GM19324 (cell line): Measurements from ENCODE around the gene GET3.
A peak's percentile ranks its signal among the peaks of the same experiment; 100 is the strongest.
"Not testable (repeated sequence)": the region's sequence is repeated elsewhere in the genome, so short reads cannot be mapped to it uniquely, and the experiment has no call there.

Experiments
- ATAC-seq: cut with Tn5 transposase; IDR thresholded peaks from one replicate; pipeline ENCODE4 v1.9.1; 2021; ENCODE audit warnings: mild to moderate bottlenecking, moderate library complexity; ENCODE audit not compliant: unreplicated experiment, low FRiP score

The GET3 gene

GRCh38 chr19:12736995-12737834, at the start of gene GET3:
GET3 (plus strand) TSS chr19:12737497; CDS start chr19:12737506, 9 bp downstream.
- peak; percentile 68 for ATAC-seq

DNA sequence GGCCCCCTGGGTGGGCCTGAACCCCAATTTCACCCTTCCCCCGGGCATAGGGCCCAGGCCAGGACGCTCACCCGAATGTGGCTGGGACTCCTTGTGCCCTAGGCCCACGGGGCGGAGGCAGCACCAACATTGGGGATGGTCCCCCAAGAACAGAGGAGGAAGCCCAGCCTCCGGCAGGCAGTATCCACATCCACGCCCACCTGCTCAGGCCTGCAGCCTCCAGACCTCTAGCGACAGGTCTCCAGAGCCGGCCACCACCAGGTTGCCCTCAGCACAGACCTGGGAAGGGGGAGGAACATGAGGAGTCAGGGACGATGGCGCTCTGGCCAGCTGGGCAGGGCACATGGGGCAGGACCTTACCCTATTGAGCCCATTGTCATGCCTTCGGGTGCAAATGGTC, 48.3 kb upstream of the GET3 start:
- ATAC-seq = no peak

DNA sequence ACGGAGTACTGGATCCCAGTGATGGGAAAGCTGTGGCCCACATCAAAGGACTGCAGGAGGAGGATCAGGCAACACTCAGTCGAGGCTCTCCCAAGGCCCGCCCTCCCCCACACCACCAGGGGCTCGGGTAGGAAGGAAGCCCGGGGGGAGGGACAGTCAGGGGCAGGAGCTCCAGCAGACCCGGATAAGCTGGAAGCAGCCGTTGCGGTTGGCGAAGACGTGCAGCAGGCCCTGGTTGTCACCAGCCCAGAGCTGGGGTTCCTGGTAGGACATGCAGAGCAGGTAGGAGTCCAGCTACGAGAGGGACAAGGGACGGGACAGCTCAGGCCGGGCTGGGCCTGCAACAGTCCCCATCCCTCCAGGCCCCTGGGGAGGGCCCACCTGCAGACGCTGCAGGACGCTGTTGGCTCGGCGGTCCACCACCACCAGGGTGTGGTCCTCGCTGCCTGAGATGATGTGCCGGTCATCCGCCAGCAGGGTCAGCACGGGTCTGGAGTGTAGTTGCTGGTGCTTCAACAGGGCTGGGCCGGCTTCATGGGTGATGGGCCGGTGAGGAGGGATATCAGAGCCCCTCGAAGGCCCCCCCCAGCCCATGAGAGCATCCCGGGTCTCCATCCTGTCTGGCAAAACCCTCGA, 47.6 kb upstream of the GET3 start:
- ATAC-seq = no peak

DNA sequence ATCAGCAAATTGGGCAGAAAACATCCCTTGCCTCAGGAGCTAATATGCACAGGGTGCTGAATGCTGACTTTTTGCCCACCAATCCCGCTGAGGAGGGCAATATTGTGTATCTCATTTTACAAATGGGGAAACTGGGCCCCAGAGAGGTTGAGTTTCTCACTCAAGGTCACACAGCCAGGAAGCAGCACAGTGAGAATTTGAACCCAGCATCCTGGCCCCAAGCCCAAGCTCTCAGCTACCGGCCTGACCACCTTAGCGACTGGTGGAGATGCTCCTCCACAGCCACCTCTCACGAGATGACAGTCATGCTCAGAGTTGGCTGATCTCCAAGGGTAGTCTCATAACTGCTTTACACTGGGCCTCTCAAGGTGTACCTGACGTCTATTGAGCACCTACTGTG, 44.3 kb upstream of the GET3 start:
- ATAC-seq = no peak

GRCh38 chr19:12694641-12695040, 42.7 kb upstream of the GET3 start:
- no peak for ATAC-seq

DNA sequence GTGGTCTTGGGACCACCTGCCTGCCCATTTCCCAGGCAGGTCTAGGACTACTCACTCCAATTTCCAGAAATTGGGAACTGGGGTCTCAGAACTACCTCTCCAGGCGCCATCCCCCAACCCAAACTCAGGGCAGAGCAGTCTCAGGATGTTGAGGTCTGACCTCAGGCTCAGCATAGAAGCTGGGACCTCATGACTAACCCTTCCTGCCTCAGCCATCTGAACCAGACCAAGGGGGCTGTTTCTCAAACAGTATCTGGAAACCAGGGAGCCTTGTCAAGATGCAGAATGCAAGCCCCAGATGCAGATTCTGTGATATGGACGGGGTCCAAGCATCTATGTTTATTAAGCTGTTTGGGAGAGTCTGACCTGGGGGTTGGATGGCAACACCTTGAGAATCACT, 42.2 kb upstream of the GET3 start:
- ATAC-seq = no peak

- ATAC-seq = no peak
Observed at GRCh38 chr19:12695514-12695913, 41.8 kb upstream of the GET3 start.

DNA sequence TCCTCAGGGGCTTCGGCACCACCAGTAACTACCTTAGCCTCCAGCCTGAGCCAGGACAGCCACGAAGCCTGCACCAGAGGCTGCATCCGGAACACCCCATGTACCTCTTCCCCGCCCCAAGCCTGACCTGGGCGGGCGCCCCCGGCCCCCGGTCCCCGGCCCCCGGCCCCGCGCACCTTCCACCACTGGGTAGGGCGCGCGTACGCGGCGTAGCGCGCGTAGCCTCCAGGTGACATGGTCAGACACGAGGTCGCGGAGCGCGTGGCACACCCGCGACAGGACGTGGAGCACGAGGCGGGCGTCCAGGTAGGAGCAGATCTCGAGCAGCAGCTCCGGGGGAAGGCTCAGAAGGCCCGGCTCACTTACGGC, 41.3 kb upstream of the GET3 start:
- ATAC-seq = peak; percentile 9

GRCh38 chr19:12696366-12697335, 40.6 kb upstream of the GET3 start, which contains the start of gene FBXW9:
FBXW9 (minus strand) TSS chr19:12696631; CDS start chr19:12696581, 50 bp downstream.
- peak; percentile 86 for ATAC-seq

DNA sequence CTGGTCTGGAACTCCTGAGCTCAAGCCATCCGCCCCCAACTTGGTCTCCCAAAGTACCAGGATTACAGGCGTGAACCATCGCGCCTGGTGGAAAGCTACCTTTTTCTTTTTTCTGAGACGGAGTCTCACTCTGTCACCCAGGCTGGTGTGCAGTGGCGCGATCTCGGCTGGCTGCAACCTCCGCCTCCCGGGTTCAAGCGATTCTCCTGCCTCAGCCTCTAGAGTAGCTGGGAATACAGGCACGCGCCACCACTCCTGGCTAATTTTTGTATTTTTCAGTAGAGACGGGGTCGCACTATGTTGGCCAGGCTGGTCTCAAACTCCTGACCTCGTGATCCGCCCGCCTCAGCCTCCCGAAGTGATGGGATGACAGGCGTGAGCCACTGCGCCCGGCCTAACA, 39.9 kb upstream of the GET3 start:
- ATAC-seq = not testable (repeated sequence)

GRCh38 chr19:12698138-12698537, 39.2 kb upstream of the GET3 start:
- no peak for ATAC-seq

DNA sequence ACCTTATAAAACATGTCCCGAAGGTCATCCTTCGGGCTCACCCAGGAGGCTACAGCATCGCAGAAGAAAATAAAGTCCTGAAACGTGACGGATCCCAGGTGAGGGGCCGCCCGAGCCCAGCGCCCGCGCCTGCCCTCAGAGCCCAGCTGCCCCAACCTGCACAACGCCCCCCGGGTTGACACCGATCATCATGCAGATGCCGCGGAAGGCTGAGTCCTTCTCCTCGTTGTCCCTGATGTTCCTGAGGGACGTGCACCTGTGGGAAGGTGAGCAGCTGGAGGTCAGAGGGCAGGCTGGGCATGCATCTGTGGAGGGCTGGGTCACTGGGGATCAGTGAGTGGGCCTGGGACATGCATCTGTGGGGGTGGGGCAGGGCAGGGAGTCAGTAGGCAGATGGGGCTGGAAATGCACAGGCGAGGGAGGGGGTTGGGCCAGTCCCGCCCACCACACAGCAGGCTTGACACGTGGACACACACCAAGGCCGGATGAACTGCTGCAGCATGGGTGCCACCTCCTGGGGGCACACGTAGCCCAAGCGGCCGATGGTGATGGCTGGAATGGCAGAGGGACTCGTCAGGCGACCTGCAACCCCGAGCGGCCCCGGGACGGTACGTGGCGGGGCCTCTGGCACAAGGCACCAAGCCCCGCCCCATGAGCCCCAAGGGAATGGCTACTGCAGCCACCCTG, 35.6 kb upstream of the GET3 start:
- no peak for ATAC-seq

DNA sequence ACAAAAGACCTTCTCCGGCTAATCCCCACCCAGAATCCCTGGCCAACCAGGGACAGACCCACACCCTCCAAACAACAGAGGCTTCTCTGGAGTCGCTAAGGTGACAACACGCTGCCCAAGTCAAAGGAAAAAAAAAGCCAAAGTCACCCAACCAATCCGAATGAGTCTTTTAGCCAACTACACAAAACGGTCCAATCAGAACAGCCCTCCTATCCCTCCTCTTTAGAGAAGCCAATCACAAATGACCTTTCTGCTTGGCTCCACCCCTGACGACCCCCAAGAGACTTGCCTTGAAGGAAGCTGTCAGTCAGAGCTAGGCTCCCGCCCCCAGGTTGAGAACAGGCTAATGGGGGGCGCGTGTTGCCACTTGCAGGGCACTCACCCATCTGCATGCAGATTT, 34.3 kb upstream of the GET3 start:
- no peak for ATAC-seq

DNA sequence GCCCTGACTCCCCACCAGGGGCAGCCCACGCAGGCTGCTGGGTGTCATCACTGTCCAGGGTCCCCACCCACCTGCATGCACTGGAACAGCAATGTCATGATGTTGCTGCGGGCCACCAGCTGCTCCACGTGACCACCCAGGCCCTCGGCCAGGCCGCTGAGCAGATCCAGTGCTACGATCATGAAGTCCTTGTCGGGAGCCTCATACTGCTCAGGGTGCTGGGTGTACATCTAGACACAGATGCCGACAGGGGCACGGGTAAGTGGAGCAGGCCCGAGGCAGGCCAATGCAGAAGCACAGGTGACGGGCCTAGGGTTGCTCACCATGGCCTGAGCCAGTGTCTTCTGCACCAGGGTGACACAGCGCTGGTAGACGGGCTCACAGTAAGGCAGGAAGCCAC, 32.1 kb upstream of the GET3 start:
- no peak for ATAC-seq

DNA sequence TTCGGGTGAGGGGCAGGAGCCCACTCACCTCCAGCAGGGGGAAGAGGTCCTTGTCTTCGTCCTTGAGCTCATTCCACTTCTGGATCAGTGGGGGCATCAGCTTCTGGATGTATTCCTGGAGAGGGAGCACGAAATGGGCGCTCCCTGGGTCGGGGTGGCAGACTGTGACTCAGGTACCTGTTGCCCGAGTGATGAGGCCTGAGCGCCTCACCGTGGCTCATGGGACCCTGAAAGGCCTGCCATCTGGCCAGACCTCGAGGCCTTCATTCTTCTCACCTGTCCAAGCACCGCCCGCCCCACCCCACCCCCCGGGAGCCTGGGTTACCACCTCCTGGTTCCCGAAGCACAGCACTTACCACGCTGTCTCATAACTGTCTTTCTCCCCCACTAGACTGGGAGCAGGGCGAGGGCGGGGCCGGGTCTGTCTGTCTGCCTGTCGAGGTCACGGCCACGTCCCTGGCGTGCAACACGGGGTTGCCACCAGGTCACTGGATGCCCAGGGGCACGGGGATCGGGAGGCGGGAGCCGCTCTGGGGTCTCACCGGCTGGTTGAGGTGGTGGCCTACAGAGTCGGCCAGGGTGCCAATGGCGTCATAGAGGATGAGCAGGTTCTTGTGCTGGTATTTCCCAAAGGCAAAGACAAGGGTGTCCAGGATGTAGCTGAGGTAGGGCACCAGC, 31.5 kb upstream of the GET3 start:
- ATAC-seq = no peak

DNA sequence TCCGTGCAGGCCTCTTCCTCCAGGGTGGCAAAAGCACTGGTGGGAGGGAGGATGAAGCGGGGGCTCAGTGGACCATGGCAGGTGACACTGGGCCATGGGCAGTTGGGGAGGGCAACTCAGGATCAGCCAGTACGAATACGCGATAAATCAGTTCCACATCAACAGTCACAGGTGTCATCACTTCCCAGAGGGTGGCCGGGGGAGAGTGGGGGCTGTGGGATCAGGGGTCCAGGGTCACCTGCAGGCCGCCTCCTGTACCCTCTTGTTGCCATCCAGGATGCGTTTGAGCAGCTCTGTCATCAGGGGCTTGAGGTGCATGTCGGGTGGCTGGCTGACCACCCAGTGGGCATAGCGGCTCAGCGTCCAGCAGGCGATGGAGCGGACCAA, 31.0 kb upstream of the GET3 start:
- no peak for ATAC-seq

- ATAC-seq = no peak
Observed at GRCh38 chr19:12708641-12709040, 28.7 kb upstream of the GET3 start.

GRCh38 chr19:12711187-12711586, 26.1 kb upstream of the GET3 start:
- ATAC-seq = no peak

DNA sequence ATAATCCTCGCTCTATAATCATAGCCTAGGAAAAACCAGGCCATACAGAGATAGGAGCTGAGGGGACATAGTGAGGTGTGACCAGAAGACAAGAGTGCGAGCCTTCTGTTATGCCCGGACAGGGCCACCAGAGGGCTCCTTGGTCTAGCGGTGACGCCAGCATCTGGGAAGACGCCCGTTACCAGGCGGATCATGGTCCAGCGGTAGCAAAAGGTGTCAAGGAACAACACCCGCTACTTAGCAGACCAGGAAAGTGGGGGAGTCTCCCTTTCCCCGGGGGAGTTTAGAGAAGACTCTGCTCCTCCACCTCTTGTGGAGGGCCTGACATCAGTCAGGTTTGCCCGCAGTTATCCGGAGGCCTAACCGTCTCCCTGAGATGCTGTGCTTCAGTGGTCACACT, 25.2 kb upstream of the GET3 start:
- not testable (repeated sequence) for ATAC-seq

- not testable (repeated sequence) for ATAC-seq
Observed at GRCh38 chr19:12713304-12713703, 24.0 kb upstream of the GET3 start.
